B cell (primary cell): ENCODE results near the gene RPL10A. TPM values are rescaled to one million over a fixed set of nuclear protein-coding genes. Genes with fewer than 3 reads are reported as not detected.

ENCODE experiments used
- ATAC-seq: fragments of 200-7000 bp; cut with Tn5 transposase; one replicate; pipeline ENCODE4 v1.10.0; 2021; ENCODE audit warnings: low read depth, mild to moderate bottlenecking, moderate number of reproducible peaks, moderate library complexity
- CTCF ChIA-PET: fragments of 350-600 bp; sonication (Branson Sonifier 250); formaldehyde crosslinking; loops from one replicate; lab custom pipeline; 2021; ENCODE audit warnings: antibody characterized with exemption, inconsistent platforms; lab: Charles Lee
- POLR2A ChIA-PET: fragments of 350-600 bp; sonication (Branson Sonifier 250); formaldehyde crosslinking; loops from one replicate; lab custom pipeline; 2021; ENCODE audit warnings: antibody characterized with exemption; lab: Charles Lee
- DNase-seq: peaks from one replicate; pipeline ENCODE4 v3.0.0; 2013
- H2AFZ ChIP-seq: 2 replicates; pipeline ENCODE4 v1.6.1; 2012; ENCODE audit warnings: mild to moderate bottlenecking, low read depth, low read length; ENCODE audit not compliant: insufficient read depth, poor library complexity, severe bottlenecking
- H3K27ac ChIP-seq, 2 donors: 1 replicate in 1 of 2; 2 replicates in 1 of 2; pipeline ENCODE4 v1.5.1; 2012 to 2013; ENCODE audit warnings: low read length in 2 of 2, mild to moderate bottlenecking in 2 of 2, moderate library complexity in 1 of 2
- H3K27me3 ChIP-seq, 4 experiments: fragments of 200-600 bp in 1 of 4; sonication (generic) in 1 of 4; replicated peaks in 1 of 4; 1 replicate in 2 of 4; 2 replicates in 2 of 4; pipeline versions ENCODE4 v1.6.1 to v1.7.0; 2013 to 2016; ENCODE audit warnings: low read length in 3 of 4, mild to moderate bottlenecking in 2 of 4, mixed read lengths in 1 of 4, moderate library complexity in 1 of 4; ENCODE audit not compliant: insufficient read depth in 4 of 4, control insufficient read depth in 3 of 4; ENCODE audit errors: control extremely low read depth in 1 of 4
- H3K36me3 ChIP-seq, 2 experiments: replicated peaks in 1 of 2; 1 replicate in 1 of 2; 2 replicates in 1 of 2; pipeline versions ENCODE4 v1.6.1 to v1.7.1; 2013; ENCODE audit warnings: low read length in 1 of 2; ENCODE audit not compliant: insufficient read depth in 2 of 2, control insufficient read depth in 1 of 2; ENCODE audit errors: control extremely low read depth in 1 of 2, extremely low read depth in 1 of 2
- H3K4me1 ChIP-seq, 2 donors: fragments of 200-600 bp in 1 of 2; sonication (generic) in 1 of 2; 1 replicate in 1 of 2; 2 replicates in 1 of 2; pipeline versions ENCODE4 v1.5.1 to v1.6.1; 2013 to 2017; ENCODE audit warnings: low read length in 2 of 2; ENCODE audit not compliant: control insufficient read depth in 2 of 2, insufficient read depth in 2 of 2
- H3K4me2 ChIP-seq: replicated peaks from 2 replicates; pipeline ENCODE3; 2012; ENCODE audit warnings: mild to moderate bottlenecking, low read depth, low read length; ENCODE audit not compliant: poor library complexity, severe bottlenecking
- H3K4me3 ChIP-seq, 5 experiments: fragments of 200-600 bp in 1 of 5; sonication (generic) in 1 of 5; 1 replicate in 3 of 5; 2 replicates in 2 of 5; pipeline versions ENCODE4 v1.5.1 to v1.7.0; 2011 to 2016; ENCODE audit warnings: low read length in 4 of 5, mild to moderate bottlenecking in 4 of 5, low read depth in 2 of 5, control low read depth in 1 of 5, moderate library complexity in 1 of 5; ENCODE audit not compliant: insufficient read depth in 1 of 5; ENCODE audit errors: control extremely low read depth in 1 of 5, extremely low read depth in 1 of 5
- H3K79me2 ChIP-seq: fragments of 200-600 bp; sonication (generic); one replicate; pipeline ENCODE4 v1.6.0; 2016; ENCODE audit warnings: low read length; ENCODE audit not compliant: control insufficient read depth, insufficient read depth
- H3K9ac ChIP-seq: fragments of 200-600 bp; sonication (generic); 2 replicates; pipeline ENCODE4 v1.6.1; 2017; ENCODE audit warnings: mild to moderate bottlenecking, low read length, moderate library complexity
- H3K9me3 ChIP-seq, 3 donors: one replicate each; pipeline versions ENCODE4 v1.6.1 to v1.7.1; 2013; ENCODE audit warnings: low read length in 2 of 3; ENCODE audit not compliant: control insufficient read depth in 2 of 3, insufficient read depth in 1 of 3; ENCODE audit errors: control extremely low read depth in 1 of 3
- H4K20me1 ChIP-seq: 2 replicates; pipeline ENCODE4 v1.6.0; 2012; ENCODE audit warnings: mild to moderate bottlenecking, low read length; ENCODE audit not compliant: insufficient read depth, control insufficient read depth, poor library complexity, severe bottlenecking
- H3K27ac Mint-ChIP-seq: one replicate; pipeline ENCODE4 v1.8.0; 2021; ENCODE audit warnings: mixed read lengths
- H3K27me3 Mint-ChIP-seq: one replicate; pipeline ENCODE4 v1.8.0; 2021; ENCODE audit warnings: mixed read lengths
- H3K4me1 Mint-ChIP-seq: one replicate; pipeline ENCODE4 v1.8.0; 2021; ENCODE audit warnings: mixed read lengths
- H3K4me3 Mint-ChIP-seq: one replicate; pipeline ENCODE4 v1.8.0; 2021; ENCODE audit warnings: mixed read lengths
- H3K9me3 Mint-ChIP-seq: one replicate; pipeline ENCODE4 v1.8.0; 2022; ENCODE audit warnings: mixed read lengths; ENCODE audit not compliant: insufficient read depth
- EZH2 ChIP-seq: IDR thresholded peaks from 2 replicates; pipeline ENCODE4 v1.6.1; 2012; ENCODE audit warnings: borderline replicate concordance, low read depth, mild to moderate bottlenecking, moderate library complexity, low read length; ENCODE audit not compliant: insufficient read depth, poor library complexity, severe bottlenecking
- WGBS: methylation state at CpG from one replicate; pipeline ENCODE4 v1.1.5; 2013; ENCODE audit warnings: missing lambda C conversion rate; ENCODE audit not compliant: insufficient coverage; 5-methylcytosine and 5-hydroxymethylcytosine counted together
- intact Hi-C: fragments of 100-400 bp; cut with micrococcal nuclease; formaldehyde crosslinking; loops from one replicate; pipeline ENCODE4 v1.10.0; 2022
- polyA plus RNA-seq: library from polyadenylated mRNA; depleted of rRNA; stranded (reverse); fragments of >200 nt; gene quantifications from 2 replicates; pipeline ENCODE4 v1.2.3, GENCODE V29; 2012
- total RNA-seq, 2 donors: library from RNA; stranded (reverse); fragments of 120-200 nt in 1 of 2; gene quantifications; 1 replicate in 1 of 2; 2 replicates in 1 of 2; pipeline versions ENCODE4 v1.2.3 to v1.2.4, GENCODE V29; 2013 to 2022
- TF ChIP-seq, protein P1 (sequence below): fragments of 200-600 bp; IDR thresholded peaks from one replicate; pipeline ENCODE4 v1.8.0; 2022; ENCODE audit warnings: antibody characterized with exemption, mild to moderate bottlenecking

The RPL10A gene
- total and polyA plus RNA-seq, 2 donors (not counting 1 experiment from before 2014, with no cell fraction given), result 1,687 to 3,150 TPM

- H2AFZ ChIP-seq, result no peak overlapping the region
- peaks cover 8 to 14% of the 10 kb centered on the region in 2 donors for H3K4me1 ChIP-seq
- no peaks in the 10 kb centered on the region for H4K20me1 ChIP-seq
- no peak overlapping the region for H3K4me3 ChIP-seq
- no peak overlapping the region for H3K27ac ChIP-seq
- 40% methylated on average over 1 of the region's 2 CpGs for WGBS
- H3K27ac Mint-ChIP-seq, result no peak overlapping the region
- H3K79me2 ChIP-seq, result no peaks in the 10 kb centered on the region
- POLR2A ChIA-PET, result no interaction called here
- no peak overlapping the region for H3K4me3 Mint-ChIP-seq
- no peaks in the 10 kb centered on the region for H3K36me3 ChIP-seq
- no peak overlapping the region for H3K9ac ChIP-seq
- H3K9me3 ChIP-seq, result peaks cover 0 to 9% (median 0%) of the 10 kb centered on the region in 3 donors
- H3K27me3 Mint-ChIP-seq, result peaks cover 38% of the 10 kb centered on the region
- no peak for TF ChIP-seq EZH2
- TF ChIP-seq, protein P1, sequence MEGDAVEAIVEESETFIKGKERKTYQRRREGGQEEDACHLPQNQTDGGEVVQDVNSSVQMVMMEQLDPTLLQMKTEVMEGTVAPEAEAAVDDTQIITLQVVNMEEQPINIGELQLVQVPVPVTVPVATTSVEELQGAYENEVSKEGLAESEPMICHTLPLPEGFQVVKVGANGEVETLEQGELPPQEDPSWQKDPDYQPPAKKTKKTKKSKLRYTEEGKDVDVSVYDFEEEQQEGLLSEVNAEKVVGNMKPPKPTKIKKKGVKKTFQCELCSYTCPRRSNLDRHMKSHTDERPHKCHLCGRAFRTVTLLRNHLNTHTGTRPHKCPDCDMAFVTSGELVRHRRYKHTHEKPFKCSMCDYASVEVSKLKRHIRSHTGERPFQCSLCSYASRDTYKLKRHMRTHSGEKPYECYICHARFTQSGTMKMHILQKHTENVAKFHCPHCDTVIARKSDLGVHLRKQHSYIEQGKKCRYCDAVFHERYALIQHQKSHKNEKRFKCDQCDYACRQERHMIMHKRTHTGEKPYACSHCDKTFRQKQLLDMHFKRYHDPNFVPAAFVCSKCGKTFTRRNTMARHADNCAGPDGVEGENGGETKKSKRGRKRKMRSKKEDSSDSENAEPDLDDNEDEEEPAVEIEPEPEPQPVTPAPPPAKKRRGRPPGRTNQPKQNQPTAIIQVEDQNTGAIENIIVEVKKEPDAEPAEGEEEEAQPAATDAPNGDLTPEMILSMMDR, result no peak
- peaks cover 7% of the 10 kb centered on the region for H3K4me1 Mint-ChIP-seq
- no peaks in the 10 kb centered on the region for H3K9me3 Mint-ChIP-seq
- H3K4me2 ChIP-seq, result no peak overlapping the region
- CTCF ChIA-PET, result no interaction called here
- ATAC-seq, result no peak
- intact Hi-C loops, result no loop called here
- DNase-seq, result no peak
- peaks cover 0 to 39% (median 21%) of the 10 kb centered on the region in 4 experiments for H3K27me3 ChIP-seq
These were observed 39.8 kb downstream of the RPL10A start for GRCh38 chr6:35508027-35508426.

GRCh38 chr6:35508542-35508941, 40.3 kb downstream of the RPL10A start:
- no peak overlapping the region for H3K9ac ChIP-seq
- no peak overlapping the region for H3K4me3 ChIP-seq
- WGBS, result 94% methylated on average over 4 of the region's 5 CpGs
- ATAC-seq, result no peak
- no peak overlapping the region for H2AFZ ChIP-seq
- intact Hi-C loops, result no loop called here
- peaks cover 0 to 7% (median 0%) of the 10 kb centered on the region in 3 donors for H3K9me3 ChIP-seq
- no peak overlapping the region for H3K4me2 ChIP-seq
- Mint-ChIP-seq H3K4me1 (peaks cover 7% of the 10 kb centered on the region), H3K9me3 (no peaks in the 10 kb centered on the region), H3K27ac (no peak overlapping the region), H3K4me3 (no peak overlapping the region), H3K27me3 (peaks cover 35% of the 10 kb centered on the region)
- H3K79me2 ChIP-seq, result no peaks in the 10 kb centered on the region
- H3K27ac ChIP-seq, result no peak overlapping the region
- peaks cover 0 to 36% (median 20%) of the 10 kb centered on the region in 4 experiments for H3K27me3 ChIP-seq
- TF ChIP-seq, protein P1, result no peak
- TF ChIP-seq EZH2, result no peak
- peaks cover 8 to 14% of the 10 kb centered on the region in 2 donors for H3K4me1 ChIP-seq
- ChIA-PET CTCF (no interaction called here), POLR2A (no interaction called here)
- H4K20me1 ChIP-seq, result no peaks in the 10 kb centered on the region
- no peaks in the 10 kb centered on the region for H3K36me3 ChIP-seq
- no peak for DNase-seq
